Measurements from ENCODE around the gene NAA20.

NAA20 gene

GRCh38 chr20:20027284-20027683 lies 10.1 kb downstream of the NAA20 start:
- TF ChIP-seq CTCF (IDR thresholded peaks at IDR 0.05; ENCODE audit: low read depth, low read length, missing control alignments) = no peak
- no peak for DNase-seq (ENCODE audit: extremely low read depth, low read depth)
- H3K4me3 ChIP-seq (replicated peaks; ENCODE audit: low read depth, low read length) = no peak overlapping the region

- no peak for TF ChIP-seq CTCF (IDR thresholded peaks at IDR 0.05; ENCODE audit: low read depth, low read length, missing control alignments)
- DNase-seq (ENCODE audit: extremely low read depth, low read depth) = no peak
- H3K4me3 ChIP-seq (replicated peaks; ENCODE audit: low read depth, low read length) = no peak overlapping the region
Measured at GRCh38 chr20:20031790-20032189, 14.6 kb downstream of the NAA20 start.

- no peak for TF ChIP-seq CTCF (IDR thresholded peaks at IDR 0.05; ENCODE audit: low read depth, low read length, missing control alignments)
- DNase-seq (ENCODE audit: extremely low read depth, low read depth) = no peak
- H3K4me3 ChIP-seq (replicated peaks; ENCODE audit: low read depth, low read length) = no peak overlapping the region
Measured at GRCh38 chr20:20034486-20034885, 17.3 kb downstream of the NAA20 start.

GRCh38 chr20:20036756-20037155 lies 19.6 kb downstream of the NAA20 start:
- no peak for DNase-seq (ENCODE audit: extremely low read depth, low read depth)
- H3K4me3 ChIP-seq (replicated peaks; ENCODE audit: low read depth, low read length) = no peak overlapping the region
- TF ChIP-seq CTCF (IDR thresholded peaks at IDR 0.05; ENCODE audit: low read depth, low read length, missing control alignments) = no peak

GRCh38 chr20:20037960-20038359 lies 20.8 kb downstream of the NAA20 start:
- peak; percentile 12 for DNase-seq (ENCODE audit: extremely low read depth, low read depth)
- TF ChIP-seq CTCF (IDR thresholded peaks at IDR 0.05; ENCODE audit: low read depth, low read length, missing control alignments) = no peak
- no peak overlapping the region for H3K4me3 ChIP-seq (replicated peaks; ENCODE audit: low read depth, low read length)

- DNase-seq (ENCODE audit: extremely low read depth, low read depth) = no peak
- no peak overlapping the region for H3K4me3 ChIP-seq (replicated peaks; ENCODE audit: low read depth, low read length)
- TF ChIP-seq CTCF (IDR thresholded peaks at IDR 0.05; ENCODE audit: low read depth, low read length, missing control alignments) = no peak
Measured at GRCh38 chr20:20038586-20038985, 21.4 kb downstream of the NAA20 start.

- H3K4me3 ChIP-seq (replicated peaks; ENCODE audit: low read depth, low read length) = no peak overlapping the region
- DNase-seq (ENCODE audit: extremely low read depth, low read depth) = no peak
- no peak for TF ChIP-seq CTCF (IDR thresholded peaks at IDR 0.05; ENCODE audit: low read depth, low read length, missing control alignments)
Measured at GRCh38 chr20:20039752-20040387, 22.7 kb downstream of the NAA20 start.
